AG10803 (cell line): Measurements from ENCODE around the gene VAT1L.

Source experiments
- DNase-seq: peaks from one replicate; pipeline ENCODE4 v3.0.0; 2010; ENCODE audit warnings: low read depth
- H3K4me3 ChIP-seq: 2 replicates; pipeline ENCODE4 v1.5.1; 2011; ENCODE audit warnings: mild to moderate bottlenecking, low read length, control low read depth
- CTCF ChIP-seq: conservative IDR thresholded peaks from 2 replicates; pipeline ENCODE4 v1.5.1; 2011; ENCODE audit warnings: mild to moderate bottlenecking, low read length, control low read depth, inconsistent platforms

The VAT1L gene

GRCh38 chr16:77890075-77890474, 101.7 kb downstream of the VAT1L start:
- DNase-seq = no peak
- no peak for TF ChIP-seq CTCF
- no peak overlapping the region for H3K4me3 ChIP-seq

- DNase-seq = no peak
Measured at GRCh38 chr16:77894162-77894561, 105.8 kb downstream of the VAT1L start.

GRCh38 chr16:77895962-77896361, 107.6 kb downstream of the VAT1L start:
- TF ChIP-seq CTCF = no peak
- H3K4me3 ChIP-seq = no peak overlapping the region
- DNase-seq = no peak

More at GRCh38 chr16:77894162-77894561, 105.8 kb downstream of the VAT1L start:
- no peak for TF ChIP-seq CTCF
- H3K4me3 ChIP-seq = no peak overlapping the region

- no peak for TF ChIP-seq CTCF
- no peak for DNase-seq
- H3K4me3 ChIP-seq = no peak overlapping the region
Measured at GRCh38 chr16:77896415-77897128, 108.2 kb downstream of the VAT1L start.

- TF ChIP-seq CTCF = no peak
- peak; percentile 84 for DNase-seq
- H3K4me3 ChIP-seq = no peak overlapping the region
Measured at GRCh38 chr16:77897129-77897437, 108.7 kb downstream of the VAT1L start.

GRCh38 chr16:77897831-77898605, 109.7 kb downstream of the VAT1L start:
- no peak for TF ChIP-seq CTCF
- H3K4me3 ChIP-seq = no peak overlapping the region
- peak; percentile 55 for DNase-seq

- TF ChIP-seq CTCF = no peak
- no peak overlapping the region for H3K4me3 ChIP-seq
- peak; percentile 96 for DNase-seq
Measured at GRCh38 chr16:77898671-77899211, 110.4 kb downstream of the VAT1L start.
